Measurements from ENCODE around the gene ITGA1. TPM values are rescaled to one million over a fixed set of nuclear protein-coding genes. Genes with fewer than 3 reads are reported as not detected.

The ITGA1 gene
- polyA plus RNA-seq, 1 experiment = 148 TPM

DNA sequence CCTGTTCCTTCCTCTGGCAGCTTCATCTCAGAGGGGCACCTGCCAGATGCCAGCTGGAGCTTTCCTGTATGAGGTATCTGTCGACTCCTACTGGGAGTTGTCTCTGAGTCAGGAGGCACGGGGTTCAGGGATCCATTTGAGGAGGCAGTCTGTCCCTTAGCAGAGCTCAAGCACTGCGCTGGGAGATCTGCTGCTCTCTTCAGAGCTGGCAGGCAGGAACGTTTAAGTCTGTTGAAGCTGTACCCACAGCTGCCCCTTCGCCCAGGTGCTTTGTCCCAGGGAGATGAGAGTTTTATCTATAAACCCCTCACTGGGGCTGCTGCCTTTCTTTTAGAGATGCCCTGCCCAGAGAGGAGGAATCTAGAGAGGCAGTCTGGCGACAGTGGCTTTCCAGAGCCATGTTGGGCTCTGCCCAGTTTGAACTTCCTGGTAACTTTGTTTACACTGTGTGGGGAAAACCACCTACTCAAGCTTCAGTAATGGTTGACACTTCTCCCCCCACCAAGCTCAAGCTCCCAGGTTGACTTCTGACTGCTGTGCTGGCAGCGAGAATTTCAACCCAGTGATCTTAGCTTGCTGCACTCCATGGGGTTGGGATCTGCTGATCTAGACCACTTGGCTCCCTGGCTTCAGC, 189.7 kb downstream of the ITGA1 start:
- Histone ChIP-seq H3K27me3 (ENCODE audit: control insufficient read depth, insufficient read depth, low read length) (no peaks in the 10 kb centered on the region), H3K27ac (ENCODE audit: low read depth, low read length) (no peak overlapping the region), H3K9me3 (ENCODE audit: control insufficient read depth, insufficient read depth, low read length) (peaks cover 18% of the 10 kb centered on the region; the same call in 1 of the 2 replicates), H3K4me3 (ENCODE audit: low read depth, low read length) (no peak overlapping the region)
- POLR2A ChIA-PET = no interaction called here
- CTCF ChIA-PET = no interaction called here
- TF ChIP-seq, protein P1, sequence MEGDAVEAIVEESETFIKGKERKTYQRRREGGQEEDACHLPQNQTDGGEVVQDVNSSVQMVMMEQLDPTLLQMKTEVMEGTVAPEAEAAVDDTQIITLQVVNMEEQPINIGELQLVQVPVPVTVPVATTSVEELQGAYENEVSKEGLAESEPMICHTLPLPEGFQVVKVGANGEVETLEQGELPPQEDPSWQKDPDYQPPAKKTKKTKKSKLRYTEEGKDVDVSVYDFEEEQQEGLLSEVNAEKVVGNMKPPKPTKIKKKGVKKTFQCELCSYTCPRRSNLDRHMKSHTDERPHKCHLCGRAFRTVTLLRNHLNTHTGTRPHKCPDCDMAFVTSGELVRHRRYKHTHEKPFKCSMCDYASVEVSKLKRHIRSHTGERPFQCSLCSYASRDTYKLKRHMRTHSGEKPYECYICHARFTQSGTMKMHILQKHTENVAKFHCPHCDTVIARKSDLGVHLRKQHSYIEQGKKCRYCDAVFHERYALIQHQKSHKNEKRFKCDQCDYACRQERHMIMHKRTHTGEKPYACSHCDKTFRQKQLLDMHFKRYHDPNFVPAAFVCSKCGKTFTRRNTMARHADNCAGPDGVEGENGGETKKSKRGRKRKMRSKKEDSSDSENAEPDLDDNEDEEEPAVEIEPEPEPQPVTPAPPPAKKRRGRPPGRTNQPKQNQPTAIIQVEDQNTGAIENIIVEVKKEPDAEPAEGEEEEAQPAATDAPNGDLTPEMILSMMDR (IDR thresholded peaks at IDR 0.05; ENCODE audit: low read depth, low read length) = no peak
- DNase-seq (ENCODE audit: low read depth, low spot score) = no peak

DNA sequence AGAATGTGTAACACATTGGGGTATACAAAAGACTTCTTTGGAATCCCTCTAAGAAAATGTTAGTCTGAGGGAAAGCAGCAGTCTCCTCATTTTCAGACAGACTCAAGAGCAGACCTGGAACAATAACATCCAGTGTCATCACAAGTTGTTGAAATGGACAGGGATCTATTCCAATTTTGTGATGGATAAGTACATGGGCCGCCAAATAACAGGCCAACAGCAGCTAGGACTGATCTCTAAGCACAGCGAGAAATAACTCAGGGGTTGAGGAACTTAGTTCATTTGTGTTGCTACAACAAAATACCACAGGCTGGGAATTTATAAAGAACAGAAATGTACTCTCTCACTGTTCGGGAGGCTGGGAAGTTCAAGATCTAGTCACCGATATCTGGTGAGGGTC, 193.8 kb downstream of the ITGA1 start:
- POLR2A ChIA-PET = no interaction called here
- TF ChIP-seq, protein P1 (IDR thresholded peaks at IDR 0.05; ENCODE audit: low read depth, low read length) = no peak
- H3K4me3 ChIP-seq (ENCODE audit: low read depth, low read length) = no peak overlapping the region
- CTCF ChIA-PET = no interaction called here
- H3K27ac ChIP-seq (ENCODE audit: low read depth, low read length) = no peak overlapping the region
- peaks cover 12% of the 10 kb centered on the region; the same call in 1 of the 2 replicates for H3K9me3 ChIP-seq (ENCODE audit: control insufficient read depth, insufficient read depth, low read length)
- no peak for DNase-seq (ENCODE audit: low read depth, low spot score)
- no peaks in the 10 kb centered on the region for H3K27me3 ChIP-seq (ENCODE audit: control insufficient read depth, insufficient read depth, low read length)

DNA sequence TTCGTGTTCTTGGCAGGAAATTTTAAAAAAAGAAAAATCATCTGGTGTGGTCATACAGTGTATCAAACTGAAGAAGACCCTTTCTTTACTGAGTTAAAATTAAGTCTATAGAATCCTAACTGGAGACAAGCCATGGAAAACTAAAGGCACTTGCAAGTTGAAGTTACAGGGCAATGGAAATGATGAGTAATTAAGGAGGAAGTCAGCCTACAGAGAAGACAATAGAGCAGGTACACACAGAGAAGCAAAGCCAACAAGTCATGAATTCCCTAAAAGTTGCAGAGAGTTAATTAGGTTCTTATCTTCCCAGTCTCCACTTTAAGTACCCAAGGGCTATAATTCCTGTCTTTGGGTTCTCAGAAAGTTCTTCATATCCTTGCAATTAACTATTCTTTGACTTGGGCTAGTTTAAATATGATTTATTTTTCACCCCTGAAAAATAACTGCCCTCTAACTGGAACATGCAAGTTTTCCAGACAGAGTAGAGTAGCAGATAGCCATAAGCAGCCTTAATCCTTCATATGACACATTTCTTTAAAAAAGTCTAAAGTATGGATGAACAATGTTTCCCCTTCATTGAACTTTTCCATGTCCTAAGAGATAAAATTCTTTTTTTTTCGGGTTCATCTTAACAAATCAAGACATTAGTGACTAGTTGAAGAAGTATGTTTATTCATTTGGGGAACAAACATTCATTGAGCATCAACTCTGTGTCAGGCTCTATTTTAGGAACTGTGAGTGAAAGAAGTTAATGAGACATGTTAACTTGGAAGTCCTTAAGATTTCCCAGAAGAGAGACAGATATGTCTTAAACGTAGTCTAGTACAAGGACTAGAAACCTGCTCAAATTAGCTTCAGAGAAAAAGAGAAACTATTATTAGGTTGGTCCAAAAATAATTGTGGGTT, 196.3 kb downstream of the ITGA1 start:
- Histone ChIP-seq H3K4me3 (ENCODE audit: low read depth, low read length) (no peak overlapping the region), H3K27me3 (ENCODE audit: control insufficient read depth, insufficient read depth, low read length) (no peaks in the 10 kb centered on the region), H3K27ac (ENCODE audit: low read depth, low read length) (no peak overlapping the region), H3K9me3 (ENCODE audit: control insufficient read depth, insufficient read depth, low read length) (no peaks in the 10 kb centered on the region)
- DNase-seq (ENCODE audit: low read depth, low spot score) = no peak
- ChIA-PET CTCF (no interaction called here), POLR2A (no interaction called here)
- TF ChIP-seq, protein P1 (IDR thresholded peaks at IDR 0.05; ENCODE audit: low read depth, low read length) = no peak

DNA sequence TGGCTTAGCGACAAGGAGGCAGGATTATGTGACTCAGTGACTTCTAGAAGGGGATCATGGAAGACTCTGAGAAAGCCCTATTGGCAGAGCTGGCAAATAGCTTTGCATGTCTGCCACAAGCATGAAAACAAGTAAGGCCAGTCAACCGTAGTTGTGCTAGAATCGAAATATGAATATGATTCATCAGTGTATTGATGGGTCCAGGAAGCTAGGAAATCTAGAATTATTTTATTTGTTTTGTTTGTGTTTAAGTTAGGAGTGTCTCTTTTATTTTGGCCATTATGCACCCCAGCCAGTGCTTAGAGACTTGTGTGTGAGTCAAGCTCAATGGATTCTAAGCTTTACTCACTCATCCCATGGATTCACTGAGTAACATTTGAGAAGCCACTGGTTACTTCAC, 197.6 kb downstream of the ITGA1 start:
- POLR2A ChIA-PET = no interaction called here
- Histone ChIP-seq H3K4me3 (ENCODE audit: low read depth, low read length) (no peak overlapping the region), H3K27me3 (ENCODE audit: control insufficient read depth, insufficient read depth, low read length) (no peaks in the 10 kb centered on the region), H3K9me3 (ENCODE audit: control insufficient read depth, insufficient read depth, low read length) (no peaks in the 10 kb centered on the region), H3K27ac (ENCODE audit: low read depth, low read length) (no peak overlapping the region)
- no peak for DNase-seq (ENCODE audit: low read depth, low spot score)
- TF ChIP-seq, protein P1 (IDR thresholded peaks at IDR 0.05; ENCODE audit: low read depth, low read length) = no peak
- CTCF ChIA-PET = interaction anchor here (0.7 to 1.9 kb wide), 4 partner anchors 35 to 136 kb away, joined by 3 to 13 read pairs (median 8); no protein-coding TSS in a partner anchor
